A549 (cell line): ENCODE results near the gene TENM3. TPM values are rescaled to one million over a fixed set of nuclear protein-coding genes. Genes with fewer than 3 reads are reported as not detected.

ENCODE experiments used
- ATAC-seq, 2 experiments: fragments of 200-7000 bp in 1 of 2; fragments of >200 bp in 1 of 2; cut with Nextera tagmentation in 1 of 2; cut with Tn5 transposase in 1 of 2; 3 replicates each; pipeline versions ENCODE4 v1.8.0 to v1.9.1; 2018 to 2020; ENCODE audit warnings: mild to moderate bottlenecking in 1 of 2, moderate library complexity in 1 of 2
- CTCF ChIA-PET: fragments of 300-600 bp; sonication (Branson Sonifier 250); formaldehyde crosslinking; extraction: SDS; loops from one replicate; lab custom pipeline; 2021; ENCODE audit warnings: antibody characterized with exemption, inconsistent platforms; lab: Yijun Ruan, JAX
- POLR2A ChIA-PET: fragments of 350-600 bp; formaldehyde crosslinking; extraction: SDS; loops from one replicate; lab custom pipeline; 2021; ENCODE audit warnings: antibody characterized with exemption, inconsistent platforms; lab: Yijun Ruan, JAX
- DNase-seq, 2 experiments: peaks; one replicate each; pipeline versions ENCODE4 v3.0.0 to v3.0.0-alpha.2; 2011 to 2016; ENCODE audit warnings: low read depth in 1 of 2, low spot score in 1 of 2
- FAIRE-seq: peaks from 2 replicates; lab custom pipeline; 2011; peaks lifted over from hg19 to GRCh38; lab: Jason Lieb, UNC
- H3K27ac ChIP-seq, 2 experiments: fragments of >200 bp; sonication (Bioruptor Twin); formaldehyde crosslinking; 3 replicates each; pipeline ENCODE4 v1.5.1; 2016 to 2017
- H3K4me1 ChIP-seq: fragments of >200 bp; sonication (Bioruptor Twin); formaldehyde crosslinking; 3 replicates; pipeline ENCODE4 v1.6.1; 2016
- H3K4me2 ChIP-seq: fragments of >200 bp; sonication (Bioruptor Twin); formaldehyde crosslinking; 3 replicates; pipeline ENCODE4 v1.6.1; 2016
- H3K4me3 ChIP-seq: fragments of >200 bp; sonication (Bioruptor Twin); formaldehyde crosslinking; 3 replicates; pipeline ENCODE4 v1.5.1; 2016
- H3K9me3 ChIP-seq: fragments of >200 bp; sonication (Bioruptor Twin); formaldehyde crosslinking; 3 replicates; pipeline ENCODE4 v1.6.1; 2016
- BHLHE40 ChIP-seq: IDR thresholded peaks from 2 replicates; pipeline ENCODE4 v1.6.1; 2012; ENCODE audit warnings: low read depth, low read length, inconsistent platforms
- CBX2 ChIP-seq: fragments of 200-600 bp; sonication (generic); IDR thresholded peaks from 2 replicates; pipeline ENCODE4 v1.6.1; 2016; ENCODE audit warnings: low read depth, mild to moderate bottlenecking, borderline replicate concordance
- CBX8 ChIP-seq: fragments of 200-600 bp; sonication (generic); IDR thresholded peaks from 2 replicates; pipeline ENCODE4 v1.6.1; 2016
- CHD2 ChIP-seq: fragments of 150-350 bp; IDR thresholded peaks from 2 replicates; pipeline ENCODE4 v1.6.1; 2014; ENCODE audit warnings: low read length; ENCODE audit not compliant: partially characterized antibody
- EHMT2 ChIP-seq: fragments of 200-600 bp; sonication (generic); IDR thresholded peaks from 2 replicates; pipeline ENCODE4 v1.6.1; 2016; ENCODE audit warnings: antibody characterized with exemption, low read depth, mild to moderate bottlenecking, moderate library complexity
- FOXS1 ChIP-seq: fragments of 250-450 bp; sonication (Bioruptor Pico); IDR thresholded peaks from 2 replicates; pipeline ENCODE4 v1.5.0; 2020; ENCODE audit warnings: mild to moderate bottlenecking, moderate library complexity
- GATA3 ChIP-seq: IDR thresholded peaks from 2 replicates; pipeline ENCODE4 v1.6.1; 2012; ENCODE audit warnings: borderline replicate concordance
- HEYL ChIP-seq: fragments of 250-450 bp; sonication (Bioruptor Pico); IDR thresholded peaks from 2 replicates; pipeline ENCODE4 v1.8.0; 2021; ENCODE audit warnings: mild to moderate bottlenecking, moderate library complexity
- HOXB13 ChIP-seq: fragments of 250-450 bp; sonication (Bioruptor Pico); IDR thresholded peaks from 2 replicates; pipeline ENCODE4 v1.5.0; 2020; ENCODE audit warnings: low read depth, mild to moderate bottlenecking, moderate library complexity
- HOXB5 ChIP-seq: fragments of 250-450 bp; sonication (Bioruptor Pico); IDR thresholded peaks from 2 replicates; pipeline ENCODE4 v1.5.0; 2020; ENCODE audit warnings: mild to moderate bottlenecking, moderate library complexity
- JUN ChIP-seq, 2 experiments: fragments of >200 bp; sonication (Bioruptor Twin); formaldehyde crosslinking; IDR thresholded peaks; 2 replicates in 1 of 2; 3 replicates in 1 of 2; pipeline ENCODE4 v1.6.1; 2016 to 2017
- JUNB ChIP-seq: fragments of >200 bp; sonication (Bioruptor Twin); formaldehyde crosslinking; IDR thresholded peaks from 2 replicates; pipeline ENCODE4 v1.6.1; 2016
- MAFK ChIP-seq: fragments of 450-650 bp; IDR thresholded peaks from 2 replicates; pipeline ENCODE4 v1.6.1; 2014; ENCODE audit not compliant: partially characterized antibody
- MYC ChIP-seq: IDR thresholded peaks from 2 replicates; pipeline ENCODE4 v1.6.1; 2012; ENCODE audit warnings: mild to moderate bottlenecking, inconsistent platforms, low read length, improper control_type of control experiment, borderline replicate concordance
- NR3C1 ChIP-seq: fragments of >200 bp; sonication (Bioruptor Twin); formaldehyde crosslinking; IDR thresholded peaks from 3 replicates; pipeline ENCODE4 v1.6.1; 2017
- RAD21 ChIP-seq, 2 experiments: fragments of >200 bp in 1 of 2; sonication (Bioruptor Twin) in 1 of 2; formaldehyde crosslinking in 1 of 2; IDR thresholded peaks in 1 of 2; conservative IDR thresholded peaks in 1 of 2; 2 replicates in 1 of 2; 3 replicates in 1 of 2; pipeline ENCODE4 v1.6.1; 2012 to 2018; ENCODE audit warnings: inconsistent platforms in 1 of 2
- RARB ChIP-seq: fragments of 250-450 bp; sonication (Bioruptor Pico); IDR thresholded peaks from 2 replicates; pipeline ENCODE4 v1.8.0; 2021; ENCODE audit warnings: mild to moderate bottlenecking, moderate library complexity
- RCOR1 ChIP-seq: fragments of 150-350 bp; IDR thresholded peaks from 2 replicates; pipeline ENCODE4 v1.6.1; 2014; ENCODE audit warnings: antibody characterized with exemption, low read length, low read depth
- TP53 ChIP-seq: fragments of 250-450 bp; sonication (Bioruptor Pico); IDR thresholded peaks from 2 replicates; pipeline ENCODE4 v1.5.0; 2021; ENCODE audit warnings: mild to moderate bottlenecking, moderate library complexity
- ZFP36 ChIP-seq: fragments of 450-650 bp; IDR thresholded peaks from 2 replicates; pipeline ENCODE4 v1.6.1; 2014; ENCODE audit warnings: borderline replicate concordance; ENCODE audit not compliant: partially characterized antibody
- ZNF302 ChIP-seq: fragments of 250-450 bp; sonication (Bioruptor Pico); IDR thresholded peaks from 2 replicates; pipeline ENCODE4 v1.9.0; 2021; ENCODE audit warnings: inconsistent platforms, mild to moderate bottlenecking, moderate library complexity
- ZSCAN20 ChIP-seq: fragments of 250-450 bp; sonication (Bioruptor Pico); IDR thresholded peaks from 2 replicates; pipeline ENCODE4 v1.8.0; 2022; ENCODE audit warnings: mild to moderate bottlenecking, moderate library complexity
- WGBS: methylation state at CpG from one replicate; pipeline ENCODE4 v1.1.6; 2017; ENCODE audit errors: missing lambda C conversion rate; 5-methylcytosine and 5-hydroxymethylcytosine counted together
- polyA plus RNA-seq, 4 experiments: library from polyadenylated mRNA; depleted of rRNA in 3 of 4; stranded (reverse); fragments of >200 nt; fragmentation: RNase III in 1 of 4; extraction: RNeasy Plus Mini Kit Qiagen cat#74134 plus additional on column Dnase treatment in 1 of 4; gene quantifications; 2 replicates in 3 of 4; 3 replicates in 1 of 4; pipeline ENCODE4 v1.2.3, GENCODE V29; 2011 to 2017
- TF ChIP-seq, protein P1 (sequence below): IDR thresholded peaks from 2 replicates; pipeline ENCODE4 v1.6.1; 2012
- TF ChIP-seq, protein P2 (sequence below): fragments of >200 bp; sonication (Bioruptor Twin); formaldehyde crosslinking; IDR thresholded peaks from 3 replicates; pipeline ENCODE4 v1.5.1; 2016
- TF ChIP-seq, protein P3 (sequence below): fragments of >200 bp; sonication (Bioruptor Twin); formaldehyde crosslinking; IDR thresholded peaks from 3 replicates; pipeline ENCODE4 v1.6.1; 2016
- TF ChIP-seq, protein P4 (sequence below): fragments of 250-450 bp; sonication (Bioruptor Pico); IDR thresholded peaks from 2 replicates; pipeline ENCODE4 v1.5.0; 2020; ENCODE audit warnings: low read depth, mild to moderate bottlenecking, moderate library complexity

Gene TENM3
- polyA plus RNA-seq, 2 of the 4 experiments (the other 2 are of a cell fraction) = 2.4 to 7.3 TPM

DNA sequence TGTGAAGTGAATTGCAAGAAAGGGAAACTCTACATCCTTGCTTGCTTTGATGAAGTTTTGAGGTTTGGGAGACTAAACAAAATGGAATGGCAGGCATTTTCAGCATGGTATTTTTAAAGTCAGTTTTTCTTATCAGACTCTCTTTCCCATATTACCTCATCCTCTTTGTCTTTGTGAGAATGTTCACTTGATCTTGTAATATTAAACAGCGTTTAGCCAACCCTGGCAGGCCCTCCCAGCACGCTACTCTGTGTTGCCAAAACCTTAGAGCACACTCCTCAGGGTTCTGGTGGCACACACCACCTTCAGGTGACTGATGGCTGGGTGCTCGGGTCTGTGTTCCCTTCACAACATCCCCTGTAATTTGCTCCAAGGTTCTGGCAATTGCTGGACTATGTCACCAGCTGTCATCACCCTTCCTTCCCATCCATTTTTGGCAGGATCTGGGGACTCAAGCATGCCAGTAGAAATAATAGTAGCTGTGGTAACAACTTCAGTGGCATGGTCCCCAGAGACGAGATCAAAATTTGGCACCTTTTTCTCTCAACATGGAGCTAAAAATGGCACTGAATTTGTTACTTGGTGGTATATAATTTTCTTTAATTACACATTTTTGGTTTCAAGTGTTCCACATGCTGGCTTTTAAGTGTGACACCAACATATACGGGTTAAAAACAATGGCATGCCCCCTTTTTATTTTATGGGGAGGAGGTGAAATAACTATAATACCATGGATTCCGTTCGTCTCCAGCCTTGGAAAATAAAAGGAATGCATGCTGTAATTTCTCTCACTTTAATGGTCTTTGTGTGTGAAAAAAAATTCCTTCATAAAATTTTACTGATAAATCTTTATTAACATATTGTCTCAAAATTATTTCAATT lies 400.8 kb downstream of the TENM3 start (continued):
- no peak for TF ChIP-seq RAD21 (conservative IDR thresholded peaks at IDR 0.05 in 1 of 2, IDR thresholded peaks at IDR 0.05 in 1 of 2)
- no peak for TF ChIP-seq HOXB13
- no peak for TF ChIP-seq JUN (IDR thresholded peaks at IDR 0.05)
- TF ChIP-seq, protein P1, sequence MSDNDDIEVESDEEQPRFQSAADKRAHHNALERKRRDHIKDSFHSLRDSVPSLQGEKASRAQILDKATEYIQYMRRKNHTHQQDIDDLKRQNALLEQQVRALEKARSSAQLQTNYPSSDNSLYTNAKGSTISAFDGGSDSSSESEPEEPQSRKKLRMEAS = no peak

DNA sequence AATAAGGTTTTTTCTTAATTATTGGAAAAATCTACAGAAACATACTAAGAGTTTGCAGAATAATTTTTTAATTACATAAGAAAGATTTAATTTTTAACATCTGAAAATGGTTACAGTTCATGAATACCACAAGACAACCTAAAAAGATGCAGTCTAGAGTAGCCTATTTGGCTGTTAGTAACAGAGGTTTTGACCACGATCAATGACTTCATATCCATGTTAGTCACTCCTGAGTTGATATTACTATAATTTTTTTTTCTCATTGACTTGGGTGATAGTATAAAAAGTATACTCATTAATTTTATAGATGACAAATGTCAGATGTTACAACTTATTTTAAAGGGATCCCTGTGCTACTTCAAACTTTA lies 401.5 kb downstream of the TENM3 start:
- H3K27ac ChIP-seq = no peak overlapping the region
- 22% methylated on average over 1 of the region's 1 CpG for WGBS
- TF ChIP-seq EHMT2 = no peak
- no peak for TF ChIP-seq HOXB5 (CRISPR knock-in tag)
- H3K4me3 ChIP-seq = no peak overlapping the region
- POLR2A ChIA-PET = no interaction called here
- H3K9me3 ChIP-seq = no peaks in the 10 kb centered on the region
- no peak for FAIRE-seq
- no peak for ATAC-seq
- CTCF ChIA-PET = no interaction called here
- no peak for DNase-seq
- H3K4me1 ChIP-seq = no peaks in the 10 kb centered on the region
- H3K4me2 ChIP-seq = no peak overlapping the region

DNA sequence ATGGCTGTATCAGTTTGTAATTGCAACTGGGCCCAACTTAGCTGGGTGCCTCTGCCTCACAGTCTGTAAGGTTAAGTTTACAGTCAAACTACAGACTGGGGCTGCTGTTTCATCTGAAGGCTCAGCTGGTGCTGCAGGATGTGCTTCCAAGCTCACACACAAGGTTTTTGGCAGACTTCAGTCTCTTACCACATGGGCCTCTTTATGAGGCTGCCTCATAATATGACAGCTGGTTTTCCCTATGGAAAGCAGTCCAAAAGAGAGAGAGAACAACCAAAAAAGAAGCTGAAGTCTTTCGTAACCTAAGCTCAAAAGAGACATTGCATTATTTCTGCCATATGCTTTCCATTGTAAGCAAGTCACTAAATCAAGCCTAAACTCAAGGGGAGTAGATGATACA lies 402.3 kb downstream of the TENM3 start:
- ChIA-PET POLR2A (no interaction called here), CTCF (interaction anchor here (1.1 kb wide), 1 partner anchor 10 kb away, joined by 3 read pairs; no protein-coding TSS in a partner anchor)
- no peak for FAIRE-seq
- ATAC-seq = no peak
- Histone ChIP-seq H3K9me3 (no peaks in the 10 kb centered on the region), H3K4me1 (no peaks in the 10 kb centered on the region), H3K4me3 (no peak overlapping the region), H3K4me2 (no peak overlapping the region), H3K27ac (no peak overlapping the region)
- no peak for DNase-seq
- WGBS = 14% methylated on average over 1 of the region's 1 CpG
- TF ChIP-seq CBX8 (no peak), CHD2 (no peak), ZSCAN20 (CRISPR knock-in tag) (no peak), NR3C1 (no peak), RAD21 (conservative IDR thresholded peaks at IDR 0.05 in 1 of 2, IDR thresholded peaks at IDR 0.05 in 1 of 2) (no peak), MAFK (no peak), BHLHE40 (no peak)
- TF ChIP-seq, protein P2, sequence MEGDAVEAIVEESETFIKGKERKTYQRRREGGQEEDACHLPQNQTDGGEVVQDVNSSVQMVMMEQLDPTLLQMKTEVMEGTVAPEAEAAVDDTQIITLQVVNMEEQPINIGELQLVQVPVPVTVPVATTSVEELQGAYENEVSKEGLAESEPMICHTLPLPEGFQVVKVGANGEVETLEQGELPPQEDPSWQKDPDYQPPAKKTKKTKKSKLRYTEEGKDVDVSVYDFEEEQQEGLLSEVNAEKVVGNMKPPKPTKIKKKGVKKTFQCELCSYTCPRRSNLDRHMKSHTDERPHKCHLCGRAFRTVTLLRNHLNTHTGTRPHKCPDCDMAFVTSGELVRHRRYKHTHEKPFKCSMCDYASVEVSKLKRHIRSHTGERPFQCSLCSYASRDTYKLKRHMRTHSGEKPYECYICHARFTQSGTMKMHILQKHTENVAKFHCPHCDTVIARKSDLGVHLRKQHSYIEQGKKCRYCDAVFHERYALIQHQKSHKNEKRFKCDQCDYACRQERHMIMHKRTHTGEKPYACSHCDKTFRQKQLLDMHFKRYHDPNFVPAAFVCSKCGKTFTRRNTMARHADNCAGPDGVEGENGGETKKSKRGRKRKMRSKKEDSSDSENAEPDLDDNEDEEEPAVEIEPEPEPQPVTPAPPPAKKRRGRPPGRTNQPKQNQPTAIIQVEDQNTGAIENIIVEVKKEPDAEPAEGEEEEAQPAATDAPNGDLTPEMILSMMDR = no peak

DNA sequence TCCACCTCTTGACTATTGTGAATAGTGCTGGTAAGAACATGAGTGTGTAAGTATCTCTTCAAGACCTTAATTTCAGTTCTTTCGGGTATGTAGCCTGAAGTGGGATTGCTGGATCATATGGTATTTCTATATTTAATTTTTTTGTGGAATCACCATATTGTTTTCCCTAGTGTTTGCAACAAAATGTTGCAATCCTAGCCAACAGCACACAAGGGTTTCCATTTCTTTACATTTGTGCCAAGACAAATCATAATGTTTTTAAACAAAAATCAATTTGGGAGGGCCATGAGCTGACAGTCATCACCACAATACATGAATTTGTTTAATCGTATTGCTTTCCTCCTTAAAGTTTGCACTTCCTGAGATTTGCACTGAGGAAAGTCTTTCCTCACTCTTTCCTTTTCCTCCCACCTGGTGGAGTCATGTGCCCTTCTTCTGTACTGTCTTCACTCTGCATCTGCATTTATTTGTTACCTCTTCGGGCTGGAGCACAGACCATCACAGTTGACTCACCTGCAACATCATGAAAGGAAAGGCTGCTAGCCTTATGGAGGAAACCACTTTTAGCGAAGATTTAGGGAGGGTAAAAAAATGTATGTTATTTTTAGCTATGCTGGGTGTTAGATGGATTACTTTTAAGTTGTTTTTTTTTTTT lies 404.6 kb downstream of the TENM3 start:
- 15% methylated on average over 4 of the region's 4 CpGs for WGBS
- Histone ChIP-seq H3K4me2 (no peak overlapping the region), H3K4me1 (no peaks in the 10 kb centered on the region), H3K4me3 (no peak overlapping the region), H3K27ac (no peak overlapping the region), H3K9me3 (no peaks in the 10 kb centered on the region)
- no peak for ATAC-seq
- ChIA-PET CTCF (interaction anchor here (0.5 kb wide), 1 partner anchor 13 kb away, joined by 3 read pairs; no protein-coding TSS in a partner anchor), POLR2A (no interaction called here)
- TF ChIP-seq ZNF302 (CRISPR knock-in tag) (no peak), ZFP36 (no peak), CBX2 (no peak), CBX8 (no peak), HOXB13 (no peak), GATA3 (no peak), TP53 (CRISPR knock-in tag) (no peak), RAD21 (conservative IDR thresholded peaks at IDR 0.05 in 1 of 2, IDR thresholded peaks at IDR 0.05 in 1 of 2) (no peak), HEYL (CRISPR knock-in tag) (no peak), ZSCAN20 (CRISPR knock-in tag) (no peak), MYC (no peak), RARB (CRISPR knock-in tag) (no peak), FOXS1 (no peak), EHMT2 (no peak), JUNB (no peak), RCOR1 (no peak)
- TF ChIP-seq, protein P3, sequence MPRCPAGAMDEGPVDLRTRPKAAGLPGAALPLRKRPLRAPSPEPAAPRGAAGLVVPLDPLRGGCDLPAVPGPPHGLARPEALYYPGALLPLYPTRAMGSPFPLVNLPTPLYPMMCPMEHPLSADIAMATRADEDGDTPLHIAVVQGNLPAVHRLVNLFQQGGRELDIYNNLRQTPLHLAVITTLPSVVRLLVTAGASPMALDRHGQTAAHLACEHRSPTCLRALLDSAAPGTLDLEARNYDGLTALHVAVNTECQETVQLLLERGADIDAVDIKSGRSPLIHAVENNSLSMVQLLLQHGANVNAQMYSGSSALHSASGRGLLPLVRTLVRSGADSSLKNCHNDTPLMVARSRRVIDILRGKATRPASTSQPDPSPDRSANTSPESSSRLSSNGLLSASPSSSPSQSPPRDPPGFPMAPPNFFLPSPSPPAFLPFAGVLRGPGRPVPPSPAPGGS = no peak
- TF ChIP-seq, protein P4, sequence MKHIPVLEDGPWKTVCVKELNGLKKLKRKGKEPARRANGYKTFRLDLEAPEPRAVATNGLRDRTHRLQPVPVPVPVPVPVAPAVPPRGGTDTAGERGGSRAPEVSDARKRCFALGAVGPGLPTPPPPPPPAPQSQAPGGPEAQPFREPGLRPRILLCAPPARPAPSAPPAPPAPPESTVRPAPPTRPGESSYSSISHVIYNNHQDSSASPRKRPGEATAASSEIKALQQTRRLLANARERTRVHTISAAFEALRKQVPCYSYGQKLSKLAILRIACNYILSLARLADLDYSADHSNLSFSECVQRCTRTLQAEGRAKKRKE (CRISPR knock-in tag) = no peak
- FAIRE-seq = no peak
- DNase-seq = no peak
